ENCODE measurements around the gene GABRD. TPM values are rescaled to one million over a fixed set of nuclear protein-coding genes. Genes with fewer than 3 reads are reported as not detected.

The GABRD gene
- total RNA-seq, 1 donor from 2014 or later: 2.5 TPM

- Mint-ChIP-seq H3K27ac (ENCODE audit: unreplicated experiment) (no peak overlapping the region), H3K4me3 (ENCODE audit: unreplicated experiment) (no peak overlapping the region), H3K36me3 (ENCODE audit: unreplicated experiment) (no peaks in the 10 kb centered on the region), H3K4me1 (ENCODE audit: low read depth, unreplicated experiment) (peaks cover 5% of the 10 kb centered on the region), H3K27me3 (ENCODE audit: unreplicated experiment) (peaks cover 4% of the 10 kb centered on the region), H3K9me3 (ENCODE audit: unreplicated experiment) (peaks cover 2% of the 10 kb centered on the region)
- TF ChIP-seq, protein P1, sequence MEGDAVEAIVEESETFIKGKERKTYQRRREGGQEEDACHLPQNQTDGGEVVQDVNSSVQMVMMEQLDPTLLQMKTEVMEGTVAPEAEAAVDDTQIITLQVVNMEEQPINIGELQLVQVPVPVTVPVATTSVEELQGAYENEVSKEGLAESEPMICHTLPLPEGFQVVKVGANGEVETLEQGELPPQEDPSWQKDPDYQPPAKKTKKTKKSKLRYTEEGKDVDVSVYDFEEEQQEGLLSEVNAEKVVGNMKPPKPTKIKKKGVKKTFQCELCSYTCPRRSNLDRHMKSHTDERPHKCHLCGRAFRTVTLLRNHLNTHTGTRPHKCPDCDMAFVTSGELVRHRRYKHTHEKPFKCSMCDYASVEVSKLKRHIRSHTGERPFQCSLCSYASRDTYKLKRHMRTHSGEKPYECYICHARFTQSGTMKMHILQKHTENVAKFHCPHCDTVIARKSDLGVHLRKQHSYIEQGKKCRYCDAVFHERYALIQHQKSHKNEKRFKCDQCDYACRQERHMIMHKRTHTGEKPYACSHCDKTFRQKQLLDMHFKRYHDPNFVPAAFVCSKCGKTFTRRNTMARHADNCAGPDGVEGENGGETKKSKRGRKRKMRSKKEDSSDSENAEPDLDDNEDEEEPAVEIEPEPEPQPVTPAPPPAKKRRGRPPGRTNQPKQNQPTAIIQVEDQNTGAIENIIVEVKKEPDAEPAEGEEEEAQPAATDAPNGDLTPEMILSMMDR (IDR thresholded peaks at IDR 0.05; ENCODE audit: partially characterized antibody, unreplicated experiment): no peak
- no peak for DNase-seq
These were observed 32.5 kb upstream of the GABRD start for GRCh38 chr1:1986451-1987141.

- peaks cover 2% of the 10 kb centered on the region for H3K9me3 Mint-ChIP-seq (ENCODE audit: unreplicated experiment)
- DNase-seq: no peak
- H3K27me3 Mint-ChIP-seq (ENCODE audit: unreplicated experiment): peaks cover 4% of the 10 kb centered on the region
- no peak overlapping the region for H3K27ac Mint-ChIP-seq (ENCODE audit: unreplicated experiment)
- H3K36me3 Mint-ChIP-seq (ENCODE audit: unreplicated experiment): no peaks in the 10 kb centered on the region
- no peak overlapping the region for H3K4me3 Mint-ChIP-seq (ENCODE audit: unreplicated experiment)
- H3K4me1 Mint-ChIP-seq (ENCODE audit: low read depth, unreplicated experiment): peaks cover 5% of the 10 kb centered on the region
- TF ChIP-seq, protein P1 (IDR thresholded peaks at IDR 0.05; ENCODE audit: partially characterized antibody, unreplicated experiment): no peak
These were observed 32.0 kb upstream of the GABRD start for GRCh38 chr1:1987142-1987510.

- Mint-ChIP-seq H3K27me3 (ENCODE audit: unreplicated experiment) (peaks cover 2% of the 10 kb centered on the region), H3K4me3 (ENCODE audit: unreplicated experiment) (no peak overlapping the region), H3K9me3 (ENCODE audit: unreplicated experiment) (no peaks in the 10 kb centered on the region), H3K36me3 (ENCODE audit: unreplicated experiment) (no peaks in the 10 kb centered on the region), H3K4me1 (ENCODE audit: low read depth, unreplicated experiment) (peaks cover 5% of the 10 kb centered on the region), H3K27ac (ENCODE audit: unreplicated experiment) (no peak overlapping the region)
- TF ChIP-seq, protein P1 (IDR thresholded peaks at IDR 0.05; ENCODE audit: partially characterized antibody, unreplicated experiment): no peak
- DNase-seq: no peak
These were observed 30.8 kb upstream of the GABRD start for GRCh38 chr1:1988061-1988945.

GRCh38 chr1:1989102-1989542 lies 30.0 kb upstream of the GABRD start:
- Mint-ChIP-seq H3K27ac (ENCODE audit: unreplicated experiment) (no peak overlapping the region), H3K9me3 (ENCODE audit: unreplicated experiment) (no peaks in the 10 kb centered on the region), H3K36me3 (ENCODE audit: unreplicated experiment) (no peaks in the 10 kb centered on the region), H3K27me3 (ENCODE audit: unreplicated experiment) (peaks cover 2% of the 10 kb centered on the region), H3K4me1 (ENCODE audit: low read depth, unreplicated experiment) (peaks cover 5% of the 10 kb centered on the region), H3K4me3 (ENCODE audit: unreplicated experiment) (no peak overlapping the region)
- no peak for DNase-seq
- TF ChIP-seq, protein P1 (IDR thresholded peaks at IDR 0.05; ENCODE audit: partially characterized antibody, unreplicated experiment): no peak

DNA sequence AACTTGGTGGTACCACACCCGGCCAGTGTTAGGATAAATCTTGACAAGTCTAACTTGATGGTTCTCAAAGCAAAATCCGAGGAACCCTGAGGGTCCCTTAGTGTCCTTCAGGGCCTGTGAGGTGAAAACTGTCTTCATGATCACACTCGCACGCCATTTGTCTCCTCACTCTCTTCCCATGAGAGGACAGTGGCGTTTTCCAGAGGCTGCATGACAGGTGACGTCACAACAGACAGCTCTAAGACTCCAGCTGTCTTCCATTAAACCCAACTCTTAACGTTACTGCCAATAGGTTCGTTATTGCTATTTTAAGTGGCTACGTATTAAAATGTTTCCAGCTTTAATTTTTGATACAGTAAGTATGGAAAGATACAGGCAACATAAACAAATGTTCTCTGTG lies 29.4 kb upstream of the GABRD start:
- Mint-ChIP-seq H3K27me3 (ENCODE audit: unreplicated experiment) (peaks cover 2% of the 10 kb centered on the region), H3K27ac (ENCODE audit: unreplicated experiment) (no peak overlapping the region), H3K4me3 (ENCODE audit: unreplicated experiment) (no peak overlapping the region), H3K36me3 (ENCODE audit: unreplicated experiment) (no peaks in the 10 kb centered on the region), H3K9me3 (ENCODE audit: unreplicated experiment) (peaks cover 1% of the 10 kb centered on the region), H3K4me1 (ENCODE audit: low read depth, unreplicated experiment) (peaks cover 5% of the 10 kb centered on the region)
- TF ChIP-seq, protein P1 (IDR thresholded peaks at IDR 0.05; ENCODE audit: partially characterized antibody, unreplicated experiment): no peak
- DNase-seq: no peak

All from glutamatergic neuron (in vitro differentiated cells).